Mesenchymal stem cell (in vitro differentiated cells and primary cell): Measurements from ENCODE around the gene NPHP4.

Experiments used
- DNase-seq: peaks from one replicate; pipeline ENCODE4 v3.0.0-alpha.2; 2013
- H2AFZ ChIP-seq: one replicate; pipeline ENCODE4 v1.6.1; 2013; ENCODE audit warnings: low read depth, mild to moderate bottlenecking, control low read depth, inconsistent platforms, low read length, moderate library complexity
- H2AK5ac ChIP-seq: 2 replicates; pipeline ENCODE4 v1.6.1; 2013; ENCODE audit warnings: low read length, moderate library complexity, mild to moderate bottlenecking, inconsistent platforms; ENCODE audit not compliant: severe bottlenecking
- H2BK120ac ChIP-seq: one replicate; pipeline ENCODE4 v1.6.1; 2013; ENCODE audit warnings: low read depth, mild to moderate bottlenecking, inconsistent platforms, low read length, moderate library complexity
- H2BK12ac ChIP-seq, 2 experiments: one replicate each; pipeline ENCODE4 v1.6.1; 2013; ENCODE audit warnings: inconsistent platforms in 2 of 2, low read length in 2 of 2, mild to moderate bottlenecking in 2 of 2, moderate library complexity in 2 of 2, control low read depth in 1 of 2
- H2BK15ac ChIP-seq: one replicate; pipeline ENCODE4 v1.6.1; 2013; ENCODE audit warnings: mild to moderate bottlenecking, low read depth, inconsistent platforms; ENCODE audit not compliant: poor library complexity, severe bottlenecking
- H2BK5ac ChIP-seq: 2 replicates; pipeline ENCODE4 v1.6.1; 2013; ENCODE audit warnings: low read depth, mild to moderate bottlenecking, low read length, control low read depth, inconsistent platforms; ENCODE audit not compliant: poor library complexity, severe bottlenecking
- H3K14ac ChIP-seq, 2 experiments: one replicate each; pipeline ENCODE4 v1.6.1; 2013; ENCODE audit warnings: inconsistent platforms in 2 of 2, low read length in 2 of 2, control low read depth in 1 of 2, mild to moderate bottlenecking in 1 of 2, moderate library complexity in 1 of 2
- H3K18ac ChIP-seq, 2 experiments: one replicate each; pipeline ENCODE4 v1.6.1; 2013; ENCODE audit warnings: inconsistent platforms in 2 of 2, low read length in 2 of 2, control low read depth in 1 of 2, low read depth in 1 of 2, mild to moderate bottlenecking in 1 of 2
- H3K23ac ChIP-seq, 2 experiments: one replicate each; pipeline ENCODE4 v1.6.1; 2013; ENCODE audit warnings: inconsistent platforms in 2 of 2, low read length in 2 of 2, mild to moderate bottlenecking in 2 of 2, moderate library complexity in 2 of 2, control low read depth in 1 of 2
- H3K27ac ChIP-seq: 2 replicates; pipeline ENCODE4 v1.5.1; 2013; ENCODE audit warnings: mild to moderate bottlenecking, moderate library complexity, low read length, control low read depth, inconsistent platforms; ENCODE audit not compliant: poor library complexity, severe bottlenecking
- H3K27me3 ChIP-seq, 2 experiments: 2 replicates each; pipeline versions ENCODE4 v1.6.1 to v1.7.0; 2013; ENCODE audit warnings: low read length in 2 of 2, mild to moderate bottlenecking in 2 of 2, moderate library complexity in 2 of 2, control low read depth in 1 of 2, inconsistent platforms in 1 of 2; ENCODE audit not compliant: control insufficient read depth in 1 of 2, insufficient read depth in 1 of 2
- H3K36me3 ChIP-seq, 2 experiments: 2 replicates each; pipeline versions ENCODE4 v1.6.1 to v1.7.0; 2013; ENCODE audit warnings: low read length in 2 of 2, control low read depth in 1 of 2, inconsistent platforms in 1 of 2, low read depth in 1 of 2, mild to moderate bottlenecking in 1 of 2; ENCODE audit not compliant: insufficient read depth in 2 of 2, control insufficient read depth in 1 of 2
- H3K4ac ChIP-seq, 2 experiments: one replicate each; pipeline ENCODE4 v1.6.1; 2013; ENCODE audit warnings: inconsistent platforms in 2 of 2, low read length in 2 of 2, mild to moderate bottlenecking in 2 of 2, moderate library complexity in 2 of 2, control low read depth in 1 of 2, low read depth in 1 of 2
- H3K4me1 ChIP-seq: 2 replicates; pipeline ENCODE4 v1.6.1; 2013; ENCODE audit warnings: low read depth, low read length, control low read depth; ENCODE audit not compliant: control insufficient read depth, insufficient read depth
- H3K4me2 ChIP-seq: 2 replicates; pipeline ENCODE4 v1.6.1; 2013; ENCODE audit warnings: low read length, mild to moderate bottlenecking, inconsistent platforms; ENCODE audit not compliant: poor library complexity, severe bottlenecking
- H3K4me3 ChIP-seq, 2 experiments: 2 replicates each; pipeline versions ENCODE4 v1.5.1 to v1.7.0; 2013; ENCODE audit warnings: low read length in 2 of 2, mild to moderate bottlenecking in 2 of 2, control low read depth in 1 of 2, low read depth in 1 of 2; ENCODE audit not compliant: insufficient read depth in 1 of 2
- H3K79me1 ChIP-seq: replicated peaks from 2 replicates; pipeline ENCODE4 v1.6.1; 2013; ENCODE audit warnings: mild to moderate bottlenecking, control low read depth, low read length, inconsistent platforms; ENCODE audit not compliant: poor library complexity, severe bottlenecking
- H3K9ac ChIP-seq: 2 replicates; pipeline ENCODE4 v1.7.0; 2013; ENCODE audit warnings: mild to moderate bottlenecking, low read length, moderate library complexity
- H3K9me3 ChIP-seq: 2 replicates; pipeline ENCODE4 v1.7.0; 2013; ENCODE audit warnings: mild to moderate bottlenecking, low read length; ENCODE audit not compliant: control insufficient read depth
- H4K8ac ChIP-seq: one replicate; pipeline ENCODE4 v1.6.1; 2013; ENCODE audit warnings: inconsistent platforms, mild to moderate bottlenecking, low read length, moderate library complexity
- H4K91ac ChIP-seq: one replicate; pipeline ENCODE4 v1.6.1; 2013; ENCODE audit warnings: mild to moderate bottlenecking, low read length, inconsistent platforms
- WGBS: methylation state at CpG from one replicate; pipeline ENCODE4 v1.1.7; 2013; ENCODE audit warnings: mixed read lengths; 5-methylcytosine and 5-hydroxymethylcytosine counted together

NPHP4 gene

GRCh38 chr1:5943343-5944124 lies 48.7 kb downstream of the NPHP4 start:
- H2BK120ac ChIP-seq: no peak overlapping the region
- DNase-seq: no peak

GRCh38 chr1:5941671-5942070 lies 50.6 kb downstream of the NPHP4 start:
- H3K4ac ChIP-seq: no peak overlapping the region
- H2BK120ac ChIP-seq: no peak overlapping the region
- peaks cover 3% of the 10 kb centered on the region for H3K79me1 ChIP-seq
- H3K9ac ChIP-seq: no peak overlapping the region
- no peaks in the 10 kb centered on the region for H3K9me3 ChIP-seq
- no peaks in the 10 kb centered on the region for H3K27me3 ChIP-seq
- peaks cover 19 to 26% of the 10 kb centered on the region in 2 experiments for H3K36me3 ChIP-seq
- H3K4me2 ChIP-seq: no peak overlapping the region
- no peak overlapping the region for H2BK12ac ChIP-seq
- H4K91ac ChIP-seq: no peak overlapping the region
- no peak overlapping the region for H3K18ac ChIP-seq
- no peak overlapping the region for H4K8ac ChIP-seq
- H3K4me3 ChIP-seq: no peak overlapping the region
- H2BK5ac ChIP-seq: no peak overlapping the region
- no peak overlapping the region for H2AFZ ChIP-seq
- no peak overlapping the region for H2AK5ac ChIP-seq
- H3K23ac ChIP-seq: no peak overlapping the region
- H3K14ac ChIP-seq: no peak overlapping the region
- H3K27ac ChIP-seq: no peak overlapping the region
- H3K4me1 ChIP-seq: peaks cover 13% of the 10 kb centered on the region
- WGBS: 96% methylated on average over 5 of the region's 7 CpGs
- no peak for DNase-seq
- no peak overlapping the region for H2BK15ac ChIP-seq

More at GRCh38 chr1:5943343-5944124, 48.7 kb downstream of the NPHP4 start:
- Histone ChIP-seq H3K4me2 (no peak overlapping the region), H3K27me3 (no peaks in the 10 kb centered on the region), H3K4me3 (no peak overlapping the region), H3K4ac (no peak overlapping the region), H3K27ac (no peak overlapping the region), H3K36me3 (peaks cover 23 to 24% of the 10 kb centered on the region in 2 experiments), H4K91ac (no peak overlapping the region), H3K18ac (no peak overlapping the region), H3K14ac (no peak overlapping the region), H2BK12ac (no peak overlapping the region), H2AK5ac (no peak overlapping the region), H3K4me1 (peaks cover 4% of the 10 kb centered on the region), H3K79me1 (peaks cover 3% of the 10 kb centered on the region), H3K23ac (no peak overlapping the region), H4K8ac (no peak overlapping the region), H3K9ac (no peak overlapping the region), H2BK15ac (no peak overlapping the region), H2AFZ (no peak overlapping the region), H2BK5ac (no peak overlapping the region), H3K9me3 (no peaks in the 10 kb centered on the region)
- 91% methylated on average over 7 of the region's 11 CpGs for WGBS

- no CpG with 5 or more reads among the region's 2 CpGs for WGBS
- H2BK5ac ChIP-seq: no peak overlapping the region
- H3K18ac ChIP-seq: no peak overlapping the region
- H4K8ac ChIP-seq: no peak overlapping the region
- no peak overlapping the region for H3K4ac ChIP-seq
- H2BK15ac ChIP-seq: no peak overlapping the region
- no peak overlapping the region for H2AK5ac ChIP-seq
- H3K9me3 ChIP-seq: no peaks in the 10 kb centered on the region
- no peak overlapping the region for H2BK12ac ChIP-seq
- DNase-seq: no peak
- no peak overlapping the region for H3K9ac ChIP-seq
- H2AFZ ChIP-seq: no peak overlapping the region
- no peak overlapping the region for H3K23ac ChIP-seq
- H3K4me1 ChIP-seq: peaks cover 13% of the 10 kb centered on the region
- no peak overlapping the region for H3K4me2 ChIP-seq
- H2BK120ac ChIP-seq: no peak overlapping the region
- H3K14ac ChIP-seq: no peak overlapping the region
- H3K36me3 ChIP-seq: peaks cover 11 to 23% of the 10 kb centered on the region in 2 experiments
- H3K27ac ChIP-seq: no peak overlapping the region
- no peaks in the 10 kb centered on the region for H3K27me3 ChIP-seq
- no peak overlapping the region for H4K91ac ChIP-seq
- H3K79me1 ChIP-seq: peaks cover 3% of the 10 kb centered on the region
- no peak overlapping the region for H3K4me3 ChIP-seq
Measured at GRCh38 chr1:5940723-5941407, 51.4 kb downstream of the NPHP4 start.
